H9 (cell line): ENCODE measurements around the gene VENTX. TPM values are rescaled to one million over a fixed set of nuclear protein-coding genes. Genes with fewer than 3 reads are reported as not detected.

ENCODE experiments used
- DNase-seq: peaks from one replicate; pipeline ENCODE4 v3.0.0-alpha.2; 2017
- H2AFZ ChIP-seq: one replicate; pipeline ENCODE4 v1.6.1; 2013; ENCODE audit warnings: mild to moderate bottlenecking, low read length, control low read depth, moderate library complexity
- H2AK5ac ChIP-seq: 2 replicates; pipeline ENCODE4 v1.6.1; 2013; ENCODE audit warnings: low read length, control low read depth, mixed read lengths; ENCODE audit not compliant: insufficient read length
- H2BK120ac ChIP-seq: one replicate; pipeline ENCODE4 v1.6.1; 2013; ENCODE audit warnings: low read depth, mild to moderate bottlenecking, low read length, control low read depth, inconsistent platforms; ENCODE audit not compliant: poor library complexity, severe bottlenecking
- H2BK12ac ChIP-seq: 2 replicates; pipeline ENCODE4 v1.6.1; 2013; ENCODE audit warnings: low read length, control low read depth, mixed read lengths, low read depth; ENCODE audit not compliant: insufficient read length
- H2BK15ac ChIP-seq: 2 replicates; pipeline ENCODE4 v1.6.1; 2013; ENCODE audit warnings: low read depth, low read length, control low read depth
- H2BK20ac ChIP-seq: one replicate; pipeline ENCODE4 v1.6.1; 2013; ENCODE audit warnings: low read depth, mild to moderate bottlenecking, low read length, control low read depth, inconsistent platforms; ENCODE audit not compliant: poor library complexity, severe bottlenecking
- H2BK5ac ChIP-seq: 2 replicates; pipeline ENCODE4 v1.6.1; 2013; ENCODE audit warnings: low read length, control low read depth, mixed read lengths; ENCODE audit not compliant: insufficient read length
- H3K14ac ChIP-seq: 2 replicates; pipeline ENCODE4 v1.6.1; 2013; ENCODE audit warnings: low read length, control low read depth; ENCODE audit not compliant: insufficient read depth
- H3K18ac ChIP-seq: 2 replicates; pipeline ENCODE4 v1.6.1; 2013; ENCODE audit warnings: low read depth, mild to moderate bottlenecking, mixed read lengths, low read length, control low read depth; ENCODE audit not compliant: insufficient read length
- H3K23ac ChIP-seq: 2 replicates; pipeline ENCODE4 v1.6.1; 2013; ENCODE audit warnings: low read length, control low read depth, mixed read lengths, low read depth; ENCODE audit not compliant: insufficient read length
- H3K23me2 ChIP-seq: 2 replicates; pipeline ENCODE4 v1.6.1; 2013; ENCODE audit warnings: low read depth, mild to moderate bottlenecking, mixed read lengths, low read length, control low read depth; ENCODE audit not compliant: insufficient read length, poor library complexity, severe bottlenecking
- H3K27ac ChIP-seq: 2 replicates; pipeline ENCODE4 v1.5.1; 2013; ENCODE audit warnings: low read length, control low read depth, mixed read lengths, low read depth; ENCODE audit not compliant: insufficient read length
- H3K27me3 ChIP-seq: 2 replicates; pipeline ENCODE4 v1.6.1; 2013; ENCODE audit warnings: low read length, control low read depth, inconsistent platforms; ENCODE audit not compliant: insufficient read depth
- H3K4ac ChIP-seq: 2 replicates; pipeline ENCODE4 v1.6.1; 2013; ENCODE audit warnings: low read depth, mild to moderate bottlenecking, control low read depth, inconsistent platforms, low read length, moderate library complexity
- H3K4me1 ChIP-seq: 2 replicates; pipeline ENCODE4 v1.6.1; 2013; ENCODE audit warnings: low read length, control low read depth, inconsistent platforms; ENCODE audit not compliant: insufficient read depth
- H3K4me2 ChIP-seq: 2 replicates; pipeline ENCODE4 v1.6.1; 2013; ENCODE audit warnings: low read length, control low read depth, mixed read lengths; ENCODE audit not compliant: insufficient read length, insufficient read depth
- H3K56ac ChIP-seq: 2 replicates; pipeline ENCODE4 v1.6.1; 2013; ENCODE audit warnings: low read depth, mild to moderate bottlenecking, mixed read lengths, low read length, control low read depth; ENCODE audit not compliant: insufficient read length
- H3K79me1 ChIP-seq: 2 replicates; pipeline ENCODE4 v1.6.1; 2013; ENCODE audit warnings: low read depth, mild to moderate bottlenecking, moderate library complexity, low read length, control low read depth, inconsistent platforms; ENCODE audit not compliant: insufficient read depth, poor library complexity, severe bottlenecking
- H3K79me2 ChIP-seq: 2 replicates; pipeline ENCODE4 v1.6.1; 2013; ENCODE audit warnings: low read length, control low read depth, inconsistent platforms; ENCODE audit not compliant: insufficient read depth
- H3K9ac ChIP-seq: 2 replicates; pipeline ENCODE4 v1.6.1; 2013; ENCODE audit warnings: low read length, control low read depth, mixed read lengths; ENCODE audit not compliant: insufficient read length; ENCODE audit errors: extremely low read depth
- H3K9me3 ChIP-seq: one replicate; pipeline ENCODE4 v1.6.1; 2013; ENCODE audit warnings: low read depth, low read length, inconsistent platforms; ENCODE audit not compliant: control insufficient read depth
- H3T11ph ChIP-seq: one replicate; pipeline ENCODE4 v1.6.1; 2013; ENCODE audit warnings: mild to moderate bottlenecking, low read length, control low read depth, inconsistent platforms
- H4K20me1 ChIP-seq: one replicate; pipeline ENCODE4 v1.6.1; 2013; ENCODE audit not compliant: control insufficient read depth, insufficient read length, insufficient read depth
- H4K5ac ChIP-seq: 2 replicates; pipeline ENCODE4 v1.6.1; 2013; ENCODE audit warnings: low read depth, mild to moderate bottlenecking, mixed read lengths, low read length, control low read depth; ENCODE audit not compliant: insufficient read length
- H4K8ac ChIP-seq: replicated peaks from 2 replicates; pipeline ENCODE4 v1.6.1; 2013; ENCODE audit warnings: low read length, control low read depth, mixed read lengths, low read depth; ENCODE audit not compliant: insufficient read length
- H4K91ac ChIP-seq: 2 replicates; pipeline ENCODE4 v1.6.1; 2013; ENCODE audit warnings: low read depth, mild to moderate bottlenecking, moderate library complexity, mixed read lengths, low read length, control low read depth; ENCODE audit not compliant: insufficient read length
- H3K27ac Mint-ChIP-seq, 3 experiments: 2 replicates in 2 of 3; 3 replicates in 1 of 3; pipeline ENCODE4 v1.8.0; 2020 to 2021; ENCODE audit warnings: mixed read lengths in 3 of 3, mild to moderate bottlenecking in 1 of 3, moderate library complexity in 1 of 3
- H3K27me3 Mint-ChIP-seq: 2 replicates; pipeline ENCODE4 v1.8.0; 2021; ENCODE audit warnings: low read depth, mild to moderate bottlenecking, moderate library complexity, mixed read lengths
- H3K36me3 Mint-ChIP-seq, 3 experiments: 2 replicates in 2 of 3; 3 replicates in 1 of 3; pipeline ENCODE4 v1.8.0; 2020 to 2021; ENCODE audit warnings: low read depth in 3 of 3, mixed read lengths in 3 of 3; ENCODE audit not compliant: insufficient read depth in 1 of 3
- H3K4me1 Mint-ChIP-seq, 2 experiments: 2 replicates each; pipeline ENCODE4 v1.8.0; 2020; ENCODE audit warnings: mixed read lengths in 2 of 2
- H3K4me3 Mint-ChIP-seq, 2 experiments: 2 replicates in 1 of 2; 3 replicates in 1 of 2; pipeline ENCODE4 v1.8.0; 2020 to 2021; ENCODE audit warnings: mild to moderate bottlenecking in 2 of 2, mixed read lengths in 2 of 2, moderate library complexity in 1 of 2
- H3K9me3 Mint-ChIP-seq, 2 experiments: 2 replicates in 1 of 2; 3 replicates in 1 of 2; pipeline ENCODE4 v1.8.0; 2020; ENCODE audit warnings: mild to moderate bottlenecking in 2 of 2, mixed read lengths in 2 of 2, moderate library complexity in 1 of 2
- CTCF ChIP-seq: fragments of 200-600 bp; sonication (generic); conservative IDR thresholded peaks from 3 replicates; pipeline ENCODE4 v1.8.0; 2021; ENCODE audit warnings: antibody characterized with exemption, mild to moderate bottlenecking
- WGBS: extraction: QIAGEN DNeasy Blood & Tissue Kit; methylation state at CpG from one replicate; pipeline ENCODE4 v1.1.7; 2013; ENCODE audit warnings: missing lambda C conversion rate, low lambda C conversion rate, mixed read lengths; ENCODE audit not compliant: insufficient read length; ENCODE audit errors: extremely low coverage; 5-methylcytosine and 5-hydroxymethylcytosine counted together
- total RNA-seq: library from RNA; stranded (reverse); gene quantifications from 2 replicates; pipeline ENCODE4 v1.2.1, GENCODE V29; 2021

The VENTX gene
- total RNA-seq, 1 experiment from 2014 or later = 10.9 TPM

GRCh38 chr10:133270204-133270603, 32.5 kb downstream of the VENTX start:
- Histone ChIP-seq H2BK120ac (no peak overlapping the region), H2BK12ac (no peak overlapping the region), H3K23ac (no peak overlapping the region), H2BK15ac (no peak overlapping the region), H3K9ac (no peak overlapping the region), H3K79me1 (no peaks in the 10 kb centered on the region), H2BK5ac (no peak overlapping the region), H4K5ac (no peak overlapping the region), H3K27ac (no peak overlapping the region), H4K91ac (no peak overlapping the region), H3K27me3 (no peaks in the 10 kb centered on the region), H2BK20ac (no peak overlapping the region), H3T11ph (no peak overlapping the region), H3K14ac (no peak overlapping the region), H3K79me2 (no peaks in the 10 kb centered on the region), H3K4ac (no peak overlapping the region), H3K18ac (no peak overlapping the region), H3K9me3 (no peaks in the 10 kb centered on the region), H4K20me1 (no peaks in the 10 kb centered on the region), H3K56ac (no peak overlapping the region), H3K23me2 (no peaks in the 10 kb centered on the region), H2AFZ (no peak overlapping the region), H3K4me2 (no peak overlapping the region), H2AK5ac (no peak overlapping the region), H3K4me1 (no peaks in the 10 kb centered on the region), H4K8ac (no peak overlapping the region)
- Mint-ChIP-seq H3K4me3 (no peak overlapping the region), H3K36me3 (no peaks in the 10 kb centered on the region), H3K27me3 (no peaks in the 10 kb centered on the region; the same call in 1 of the 2 replicates), H3K9me3 (no peaks in the 10 kb centered on the region), H3K4me1 (no peaks in the 10 kb centered on the region), H3K27ac (no peak overlapping the region)
- no CpG with 5 or more reads among the region's 20 CpGs for WGBS
- no peak for DNase-seq
- no peak for TF ChIP-seq CTCF
